ENCODE results near the gene PRPF40B.
"Not testable (repeated sequence)": the region's sequence is repeated elsewhere in the genome, so short reads cannot be mapped to it uniquely, and the experiment has no call there.

The PRPF40B gene

GRCh38 chr12:49588281-49588680 is 35.1 kb upstream of the PRPF40B start:
- TF ChIP-seq MYC (IDR thresholded peaks at IDR 0.05; ENCODE audit: low read depth, low read length) = no peak
- no peak for TF ChIP-seq CTCF (IDR thresholded peaks at IDR 0.05; ENCODE audit: low read depth, low read length)
- TF ChIP-seq POLR2A (IDR thresholded peaks at IDR 0.05; ENCODE audit: extremely low read depth, insufficient read length) = no peak
- no peak for TF ChIP-seq MAX (IDR thresholded peaks at IDR 0.05; ENCODE audit: low read depth, low read length)
- no peak for DNase-seq (ENCODE audit: low read depth)
- H3K4me3 ChIP-seq (ENCODE audit: low read depth, low read length) = no peak overlapping the region

- no peak overlapping the region for H3K4me3 ChIP-seq (ENCODE audit: low read depth, low read length)
These were observed 34.4 kb upstream of the PRPF40B start for GRCh38 chr12:49588721-49589516.

GRCh38 chr12:49598527-49598926 is 24.8 kb upstream of the PRPF40B start:
- H3K4me3 ChIP-seq (ENCODE audit: low read depth, low read length) = no peak overlapping the region
- no peak for DNase-seq (ENCODE audit: low read depth)
- TF ChIP-seq CTCF (IDR thresholded peaks at IDR 0.05; ENCODE audit: low read depth, low read length) = no peak

More at GRCh38 chr12:49588721-49589516, 34.4 kb upstream of the PRPF40B start:
- no peak for TF ChIP-seq POLR2A (IDR thresholded peaks at IDR 0.05; ENCODE audit: extremely low read depth, insufficient read length)
- TF ChIP-seq CTCF (IDR thresholded peaks at IDR 0.05; ENCODE audit: low read depth, low read length) = no peak
- no peak for TF ChIP-seq MYC (IDR thresholded peaks at IDR 0.05; ENCODE audit: low read depth, low read length)
- no peak for TF ChIP-seq MAX (IDR thresholded peaks at IDR 0.05; ENCODE audit: low read depth, low read length)
- peak; percentile 28 for DNase-seq (ENCODE audit: low read depth)

- H3K4me3 ChIP-seq (ENCODE audit: low read depth, low read length) = no peak overlapping the region
- no peak for DNase-seq (ENCODE audit: low read depth)
These were observed 23.4 kb upstream of the PRPF40B start for GRCh38 chr12:49599961-49600360.

GRCh38 chr12:49603721-49604120 is 19.6 kb upstream of the PRPF40B start:
- DNase-seq (ENCODE audit: low read depth) = no peak
- TF ChIP-seq POLR2A (IDR thresholded peaks at IDR 0.05; ENCODE audit: extremely low read depth, insufficient read length) = no peak
- no peak overlapping the region for H3K4me3 ChIP-seq (ENCODE audit: low read depth, low read length)

More at GRCh38 chr12:49599961-49600360, 23.4 kb upstream of the PRPF40B start:
- no peak for TF ChIP-seq CTCF (IDR thresholded peaks at IDR 0.05; ENCODE audit: low read depth, low read length)

- TF ChIP-seq POLR2A (IDR thresholded peaks at IDR 0.05; ENCODE audit: extremely low read depth, insufficient read length) = no peak
- TF ChIP-seq MAX (IDR thresholded peaks at IDR 0.05; ENCODE audit: low read depth, low read length) = no peak
- no peak for TF ChIP-seq MYC (IDR thresholded peaks at IDR 0.05; ENCODE audit: low read depth, low read length)
- no peak for TF ChIP-seq CTCF (IDR thresholded peaks at IDR 0.05; ENCODE audit: low read depth, low read length)
- no peak for DNase-seq (ENCODE audit: low read depth)
- no peak overlapping the region for H3K4me3 ChIP-seq (ENCODE audit: low read depth, low read length)
These were observed 18.5 kb upstream of the PRPF40B start for GRCh38 chr12:49604856-49605255.

- H3K4me3 ChIP-seq (ENCODE audit: low read depth, low read length); DNase-seq (ENCODE audit: low read depth): not testable (repeated sequence)
These were observed 17.8 kb upstream of the PRPF40B start, which contains the start of gene FAM186B for GRCh38 chr12:49605539-49605938. Gene FAM186B (minus strand): TSS chr12:49605639. CDS start chr12:49605477, 162 bp downstream.
